Tibial nerve (tissue), 4 donors: Measurements from ENCODE around the gene CHAC1. TPM values are rescaled to one million over a fixed set of nuclear protein-coding genes. Genes with fewer than 3 reads are reported as not detected.

Source experiments
- DNase-seq, 2 donors: peaks; one replicate each; pipeline ENCODE4 v3.0.0-alpha.2; 2019; ENCODE audit warnings: low spot score in 2 of 2
- H3K27ac ChIP-seq, 4 donors: fragments of 200-600 bp; sonication (generic) in 3 of 4; one replicate each; pipeline ENCODE4 v1.5.1; 2017 to 2019; ENCODE audit warnings: mild to moderate bottlenecking in 1 of 4
- H3K27me3 ChIP-seq, 2 donors: fragments of 200-600 bp; sonication (generic) in 1 of 2; one replicate each; pipeline versions ENCODE4 v1.5.1 to v1.6.0; 2017 to 2019
- H3K36me3 ChIP-seq, 3 donors: fragments of 200-600 bp; sonication (generic); one replicate each; pipeline ENCODE4 v1.5.1; 2018 to 2019
- H3K4me1 ChIP-seq, 4 donors: fragments of 200-600 bp; sonication (generic) in 3 of 4; one replicate each; pipeline ENCODE4 v1.5.1; 2017 to 2019
- H3K4me3 ChIP-seq, 4 donors: fragments of 200-600 bp; sonication (generic) in 3 of 4; one replicate each; pipeline ENCODE4 v1.5.1; 2017 to 2019; ENCODE audit warnings: mild to moderate bottlenecking in 1 of 4, moderate library complexity in 1 of 4
- H3K9me3 ChIP-seq, 4 donors: fragments of 200-600 bp; sonication (generic) in 3 of 4; one replicate each; pipeline ENCODE4 v1.5.1; 2017 to 2019
- CTCF ChIP-seq, 5 experiments: fragments of 200-600 bp in 3 of 5; fragments of 450-650 bp in 2 of 5; sonication (generic) in 3 of 5; IDR thresholded peaks; one replicate each; pipeline ENCODE4 v1.5.1; 2016 to 2019; ENCODE audit warnings: antibody characterized with exemption in 5 of 5, mild to moderate bottlenecking in 3 of 5, moderate library complexity in 2 of 5
- EP300 ChIP-seq, 2 donors: sonication (generic); formaldehyde crosslinking; IDR thresholded peaks; one replicate each; pipeline ENCODE4 v1.6.1; 2017; ENCODE audit warnings: antibody characterized with exemption in 2 of 2, mild to moderate bottlenecking in 1 of 2
- POLR2A ChIP-seq, 2 donors: fragments of 450-650 bp; IDR thresholded peaks; one replicate each; pipeline ENCODE4 v1.6.1; 2017; ENCODE audit warnings: antibody characterized with exemption in 2 of 2, mild to moderate bottlenecking in 2 of 2, moderate library complexity in 2 of 2
- WGBS, 2 donors: methylation state at CpG; one replicate each; pipeline ENCODE4 v1.1.5; 2018; 5-methylcytosine and 5-hydroxymethylcytosine counted together
- total RNA-seq, 4 donors: library from RNA; depleted of rRNA; stranded (reverse); fragments of >200 nt; gene quantifications; one replicate each; pipeline ENCODE4 v1.1.0, GENCODE V29; 2016

CHAC1 gene
- total RNA-seq, 4 donors from 2014 or later = 2.7 TPM; not detected in 3

- no peaks in the 10 kb centered on the region for H3K9me3 ChIP-seq
- no peaks in the 10 kb centered on the region for H3K36me3 ChIP-seq
- no peaks in the 10 kb centered on the region for H3K27me3 ChIP-seq
- no peak for DNase-seq
- no peak overlapping the region for H3K4me3 ChIP-seq
- H3K27ac ChIP-seq = no peak overlapping the region
- TF ChIP-seq POLR2A (IDR thresholded peaks at IDR 0.05) = no peak
- TF ChIP-seq CTCF (IDR thresholded peaks at IDR 0.05) = no peak
- no peak for TF ChIP-seq EP300 (IDR thresholded peaks at IDR 0.05)
- WGBS, 2 donors = 85% methylated on average over 3 to 6 of the region's 6 CpGs
- H3K4me1 ChIP-seq = peaks cover 0 to 30% (median 22%) of the 10 kb centered on the region in 4 donors
Observed at GRCh38 chr15:40938536-40938870, 14.8 kb upstream of the CHAC1 start.

GRCh38 chr15:40940296-40940801, 12.9 kb upstream of the CHAC1 start:
- Histone ChIP-seq H3K27me3 (no peaks in the 10 kb centered on the region), H3K4me3 (no peak overlapping the region), H3K4me1 (peaks cover 0 to 30% (median 22%) of the 10 kb centered on the region in 4 donors), H3K9me3 (no peaks in the 10 kb centered on the region), H3K27ac (peak overlapping the region in 2 of 4 donors; percentile 80 to 84), H3K36me3 (no peaks in the 10 kb centered on the region)
- 35 to 36% methylated on average over 13 to 15 of the region's 15 CpGs for WGBS, 2 donors
- DNase-seq = no peak
- TF ChIP-seq CTCF (IDR thresholded peaks at IDR 0.05) (no peak), EP300 (IDR thresholded peaks at IDR 0.05) (peak in 1 of 2 donors; percentile 31), POLR2A (IDR thresholded peaks at IDR 0.05) (no peak)

GRCh38 chr15:40941068-40941527, 12.2 kb upstream of the CHAC1 start:
- Histone ChIP-seq H3K4me3 (peak overlapping the region; percentile 28 to 59 (median 53)), H3K9me3 (no peaks in the 10 kb centered on the region), H3K27me3 (no peaks in the 10 kb centered on the region), H3K27ac (peak overlapping the region; percentile 69 to 84 (median 80)), H3K36me3 (no peaks in the 10 kb centered on the region), H3K4me1 (peaks cover 0 to 30% (median 22%) of the 10 kb centered on the region in 4 donors)
- TF ChIP-seq POLR2A (IDR thresholded peaks at IDR 0.05) (no peak), CTCF (IDR thresholded peaks at IDR 0.05) (no peak), EP300 (IDR thresholded peaks at IDR 0.05) (no peak)
- WGBS, 2 donors = 15 to 21% methylated on average over 7 of the region's 7 CpGs
- DNase-seq = no peak

- peaks cover 0 to 30% (median 22%) of the 10 kb centered on the region in 4 donors for H3K4me1 ChIP-seq
- DNase-seq = peak; percentile 27 to 36
- peak overlapping the region; percentile 53 to 59 (median 55) for H3K4me3 ChIP-seq
- H3K36me3 ChIP-seq = no peaks in the 10 kb centered on the region
- peak overlapping the region; percentile 69 to 84 (median 80) for H3K27ac ChIP-seq
- 1 to 2% methylated on average over 40 to 60 of the region's 92 CpGs for WGBS, 2 donors
- H3K27me3 ChIP-seq = no peaks in the 10 kb centered on the region
- TF ChIP-seq POLR2A (IDR thresholded peaks at IDR 0.05) (peak in 1 of 2 donors; percentile 26), EP300 (IDR thresholded peaks at IDR 0.05) (peak in 1 of 2 donors; percentile 49), CTCF (IDR thresholded peaks at IDR 0.05) (peak; percentile 39 to 98 (median 95))
- H3K9me3 ChIP-seq = no peaks in the 10 kb centered on the region
Observed at GRCh38 chr15:40941528-40942336, 11.5 kb upstream of the CHAC1 start.

GRCh38 chr15:40942337-40942854, 10.9 kb upstream of the CHAC1 start:
- TF ChIP-seq POLR2A (IDR thresholded peaks at IDR 0.05) = no peak
- no peak for TF ChIP-seq CTCF (IDR thresholded peaks at IDR 0.05)
- TF ChIP-seq EP300 (IDR thresholded peaks at IDR 0.05) = no peak
- Histone ChIP-seq H3K27ac (peak overlapping the region; percentile 69 to 84 (median 80)), H3K9me3 (no peaks in the 10 kb centered on the region), H3K4me3 (peak overlapping the region; percentile 53 to 59 (median 55)), H3K27me3 (no peaks in the 10 kb centered on the region), H3K4me1 (peaks cover 0 to 30% (median 22%) of the 10 kb centered on the region in 4 donors), H3K36me3 (no peaks in the 10 kb centered on the region)
- WGBS, 2 donors = 36 to 53% methylated on average over 14 to 15 of the region's 15 CpGs
- DNase-seq = no peak
